Neuronal stem cell (in vitro differentiated cells): ENCODE results near the gene DAPK1.

Experiments
- DNase-seq: peaks from one replicate; pipeline ENCODE4 v3.0.0-alpha.2; 2013; ENCODE audit warnings: low spot score
- H2AFZ ChIP-seq: one replicate; pipeline ENCODE4 v1.6.1; 2013; ENCODE audit warnings: mild to moderate bottlenecking, low read length, inconsistent platforms
- H2AK5ac ChIP-seq: 2 replicates; pipeline ENCODE4 v1.6.1; 2013; ENCODE audit warnings: low read depth, mild to moderate bottlenecking, inconsistent platforms, low read length, moderate library complexity, mixed read lengths
- H2BK120ac ChIP-seq: 2 replicates; pipeline ENCODE4 v1.6.1; 2013; ENCODE audit warnings: low read depth, mild to moderate bottlenecking, inconsistent platforms, low read length, moderate library complexity, mixed read lengths
- H2BK12ac ChIP-seq: one replicate; pipeline ENCODE4 v1.6.1; 2013; ENCODE audit warnings: low read length, inconsistent platforms
- H2BK15ac ChIP-seq: 2 replicates; pipeline ENCODE4 v1.6.1; 2013; ENCODE audit warnings: mild to moderate bottlenecking, low read length, inconsistent platforms, mixed read lengths
- H2BK5ac ChIP-seq: one replicate; pipeline ENCODE4 v1.6.1; 2013; ENCODE audit warnings: inconsistent platforms, mild to moderate bottlenecking, low read length, moderate library complexity
- H3K14ac ChIP-seq: one replicate; pipeline ENCODE4 v1.6.1; 2013; ENCODE audit warnings: low read length, inconsistent platforms
- H3K18ac ChIP-seq: 2 replicates; pipeline ENCODE4 v1.6.1; 2013; ENCODE audit warnings: low read length, inconsistent platforms
- H3K23ac ChIP-seq: 2 replicates; pipeline ENCODE4 v1.6.1; 2013; ENCODE audit warnings: low read depth, mild to moderate bottlenecking, mixed read lengths, low read length, inconsistent platforms; ENCODE audit not compliant: poor library complexity
- H3K27ac ChIP-seq: replicated peaks from 3 replicates; pipeline ENCODE4 v1.5.1; 2013; ENCODE audit warnings: low read length, inconsistent platforms
- H3K27me3 ChIP-seq, 3 experiments: 2 replicates each; pipeline ENCODE4 v1.6.1; 2013; ENCODE audit warnings: low read length in 3 of 3, mild to moderate bottlenecking in 2 of 3, inconsistent platforms in 1 of 3, low read depth in 1 of 3, mixed read lengths in 1 of 3, moderate library complexity in 1 of 3; ENCODE audit not compliant: control insufficient read depth in 3 of 3, insufficient read depth in 3 of 3
- H3K36me3 ChIP-seq, 2 donors: replicated peaks in 1 of 2; 2 replicates each; pipeline ENCODE4 v1.6.1; 2013; ENCODE audit warnings: low read length in 2 of 2; ENCODE audit not compliant: control insufficient read depth in 2 of 2, insufficient read depth in 2 of 2
- H3K4ac ChIP-seq: 2 replicates; pipeline ENCODE4 v1.6.1; 2013; ENCODE audit warnings: inconsistent platforms, mild to moderate bottlenecking, low read length, moderate library complexity
- H3K4me1 ChIP-seq, 2 donors: 1 replicate in 1 of 2; 2 replicates in 1 of 2; pipeline ENCODE4 v1.6.1; 2013; ENCODE audit warnings: low read length in 2 of 2, low read depth in 1 of 2; ENCODE audit not compliant: control insufficient read depth in 2 of 2, insufficient read depth in 1 of 2
- H3K4me2 ChIP-seq: one replicate; pipeline ENCODE4 v1.6.1; 2013; ENCODE audit warnings: mild to moderate bottlenecking, low read length, inconsistent platforms; ENCODE audit not compliant: insufficient read depth, poor library complexity, severe bottlenecking
- H3K4me3 ChIP-seq, 2 donors: 2 replicates each; pipeline ENCODE4 v1.5.1; 2013; ENCODE audit warnings: low read length in 2 of 2, mild to moderate bottlenecking in 2 of 2, inconsistent platforms in 1 of 2, moderate library complexity in 1 of 2
- H3K79me1 ChIP-seq: one replicate; pipeline ENCODE4 v1.6.1; 2013; ENCODE audit warnings: low read depth, mild to moderate bottlenecking, inconsistent platforms, low read length, moderate library complexity
- H3K9ac ChIP-seq: one replicate; pipeline ENCODE4 v1.6.1; 2013; ENCODE audit warnings: mild to moderate bottlenecking, low read depth, low read length, inconsistent platforms; ENCODE audit not compliant: poor library complexity
- H3K9me3 ChIP-seq, 2 donors: replicated peaks in 1 of 2; 2 replicates each; pipeline versions ENCODE3 to v1.6.1; 2013; ENCODE audit warnings: low read length in 2 of 2, mild to moderate bottlenecking in 2 of 2, inconsistent platforms in 1 of 2, low read depth in 1 of 2, mixed read lengths in 1 of 2, moderate library complexity in 1 of 2; ENCODE audit not compliant: control insufficient read depth in 2 of 2, insufficient read depth in 1 of 2
- H4K8ac ChIP-seq: one replicate; pipeline ENCODE4 v1.6.1; 2013; ENCODE audit warnings: low read depth, mild to moderate bottlenecking, inconsistent platforms, low read length, moderate library complexity
- H4K91ac ChIP-seq: one replicate; pipeline ENCODE4 v1.6.1; 2013; ENCODE audit warnings: low read length, low read depth, mild to moderate bottlenecking, inconsistent platforms; ENCODE audit not compliant: poor library complexity
- WGBS, 2 donors: extraction: QIAGEN DNeasy Blood & Tissue Kit; methylation state at CpG; one replicate each; pipeline ENCODE4 v1.1.7; 2013; ENCODE audit warnings: missing lambda C conversion rate in 2 of 2, mixed read lengths in 1 of 2; ENCODE audit not compliant: insufficient read length in 2 of 2, insufficient replicate concordance in 1 of 2; ENCODE audit errors: extremely low coverage in 2 of 2; 5-methylcytosine and 5-hydroxymethylcytosine counted together

The DAPK1 gene

DNA sequence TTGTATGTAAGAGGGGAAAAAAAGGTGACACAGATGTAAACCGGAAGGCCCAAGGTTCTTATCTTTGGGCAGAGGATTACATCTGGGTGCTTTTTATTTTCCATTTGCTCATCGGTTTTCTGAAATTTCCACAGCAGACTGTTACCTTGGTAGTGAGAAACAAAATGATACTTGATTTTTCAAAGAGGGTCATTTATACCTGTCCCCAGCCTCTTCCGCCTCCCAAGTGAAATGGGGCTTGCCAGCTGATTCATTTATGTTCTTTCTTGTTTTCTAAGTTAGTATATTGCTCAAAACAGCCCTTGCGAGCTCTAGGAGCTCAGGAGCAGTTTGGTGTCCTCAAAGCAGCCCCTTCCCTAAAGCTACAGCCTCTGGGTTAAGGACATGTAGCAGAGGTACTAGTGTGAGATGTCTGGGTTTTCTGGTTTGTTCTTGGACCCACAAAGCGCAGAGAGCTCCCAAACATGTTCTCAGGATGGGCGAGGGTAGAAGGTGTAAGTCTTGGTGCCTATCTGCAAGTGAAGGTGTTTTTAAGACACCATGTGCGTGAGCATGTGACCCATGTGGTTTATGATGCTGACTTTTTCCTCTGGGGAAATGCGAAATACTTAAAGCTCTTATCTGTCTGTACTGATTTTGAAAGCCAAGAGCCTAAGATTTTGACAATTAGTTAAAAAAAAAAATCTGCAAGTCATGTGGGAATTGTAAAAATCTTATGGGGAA is 38.3 kb downstream of the DAPK1 start:
- no peaks in the 10 kb centered on the region for H3K9me3 ChIP-seq
- H2AK5ac ChIP-seq = no peak overlapping the region
- no peak for DNase-seq
- H3K4me2 ChIP-seq = no peak overlapping the region
- no peak overlapping the region for H4K91ac ChIP-seq
- peaks cover 5% of the 10 kb centered on the region for H3K79me1 ChIP-seq
- H3K36me3 ChIP-seq = peaks cover 2 to 14% of the 10 kb centered on the region in 2 donors
- H2BK12ac ChIP-seq = no peak overlapping the region
- no CpG with 5 or more reads among the region's 8 CpGs for WGBS, 2 donors
- no peak overlapping the region for H4K8ac ChIP-seq
- H2AFZ ChIP-seq = no peak overlapping the region
- H2BK120ac ChIP-seq = no peak overlapping the region
- peaks cover 7 to 10% of the 10 kb centered on the region in 2 donors for H3K4me1 ChIP-seq
- H3K27me3 ChIP-seq = no peaks in the 10 kb centered on the region
- no peak overlapping the region for H3K4me3 ChIP-seq
- H3K9ac ChIP-seq = no peak overlapping the region
- H2BK15ac ChIP-seq = no peak overlapping the region
- no peak overlapping the region for H3K23ac ChIP-seq
- no peak overlapping the region for H2BK5ac ChIP-seq
- no peak overlapping the region for H3K4ac ChIP-seq
- H3K27ac ChIP-seq = no peak overlapping the region
- H3K14ac ChIP-seq = no peak overlapping the region
- no peak overlapping the region for H3K18ac ChIP-seq

DNA sequence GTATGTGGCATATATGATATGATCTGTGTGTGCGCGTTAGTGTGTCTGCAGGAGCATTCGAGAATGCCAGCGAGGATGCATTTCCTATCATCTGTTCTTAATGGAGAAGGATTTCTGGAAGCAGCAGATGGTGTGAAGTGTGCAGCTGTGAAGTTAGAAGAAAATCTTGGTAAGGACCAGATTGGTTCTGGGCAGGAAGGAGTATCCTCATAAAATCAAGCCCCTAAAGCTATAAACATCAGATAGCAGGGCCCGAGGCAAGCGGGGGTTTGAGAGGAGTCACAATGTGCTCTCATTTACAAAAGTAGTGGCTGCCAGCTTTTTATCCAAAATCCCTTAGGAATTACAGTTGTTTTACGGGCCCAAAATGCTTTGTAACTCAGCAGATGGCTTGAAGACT is 40.0 kb downstream of the DAPK1 start:
- Histone ChIP-seq H2BK120ac (no peak overlapping the region), H3K79me1 (peaks cover 2% of the 10 kb centered on the region), H4K8ac (no peak overlapping the region), H3K4ac (no peak overlapping the region), H3K4me3 (no peak overlapping the region), H3K23ac (no peak overlapping the region), H2BK12ac (no peak overlapping the region), H2BK15ac (no peak overlapping the region), H4K91ac (no peak overlapping the region), H3K36me3 (peaks cover 2 to 29% of the 10 kb centered on the region in 2 donors), H3K4me2 (no peak overlapping the region), H3K18ac (no peak overlapping the region), H2AFZ (no peak overlapping the region), H3K27ac (no peak overlapping the region), H3K14ac (no peak overlapping the region), H3K27me3 (no peaks in the 10 kb centered on the region), H2AK5ac (no peak overlapping the region), H2BK5ac (no peak overlapping the region), H3K9ac (no peak overlapping the region), H3K9me3 (no peaks in the 10 kb centered on the region), H3K4me1 (peaks cover 0 to 7% of the 10 kb centered on the region in 2 donors)
- DNase-seq = no peak
- WGBS, 2 donors = no CpG with 5 or more reads among the region's 7 CpGs

DNA sequence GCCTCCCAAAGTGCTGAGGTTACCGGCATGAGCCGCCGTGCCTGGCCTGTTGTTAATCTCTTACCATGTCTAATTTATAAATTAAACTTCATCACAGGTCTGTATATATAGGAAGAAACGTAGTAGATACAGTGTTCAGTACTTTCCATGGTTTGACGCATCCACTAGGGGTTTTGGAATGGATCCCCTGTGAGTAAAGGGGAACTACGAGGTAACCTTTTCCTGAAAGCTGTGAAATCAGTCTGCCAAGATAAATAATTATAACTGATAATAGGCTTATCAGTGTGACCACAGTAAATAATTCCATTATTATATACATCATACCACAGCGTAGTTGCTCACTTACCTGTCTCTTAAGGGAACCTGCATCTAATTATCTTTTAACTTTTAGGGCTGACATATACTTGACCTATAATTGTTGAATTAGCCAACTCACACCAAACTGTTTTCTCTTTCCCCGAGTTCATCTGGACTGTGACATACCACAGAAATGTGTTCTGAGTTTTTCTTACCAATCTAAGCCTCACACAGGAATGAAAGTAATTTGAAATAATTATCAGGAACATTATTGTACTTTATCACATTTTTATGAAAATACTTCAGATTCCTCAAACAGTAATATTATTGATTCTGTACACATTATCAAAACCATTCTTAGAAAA is 42.9 kb downstream of the DAPK1 start:
- no peak overlapping the region for H3K9ac ChIP-seq
- peaks cover 2% of the 10 kb centered on the region for H3K79me1 ChIP-seq
- no peaks in the 10 kb centered on the region for H3K27me3 ChIP-seq
- no peak overlapping the region for H2AK5ac ChIP-seq
- H3K4ac ChIP-seq = no peak overlapping the region
- H3K23ac ChIP-seq = no peak overlapping the region
- no peak overlapping the region for H3K18ac ChIP-seq
- no peak overlapping the region for H2BK120ac ChIP-seq
- no peak overlapping the region for H2BK12ac ChIP-seq
- no CpG with 5 or more reads among the region's 8 CpGs for WGBS, 2 donors
- no peak overlapping the region for H2AFZ ChIP-seq
- H2BK5ac ChIP-seq = no peak overlapping the region
- no peak overlapping the region for H3K14ac ChIP-seq
- H3K36me3 ChIP-seq = peaks cover 2 to 31% of the 10 kb centered on the region in 2 donors
- no peak overlapping the region for H3K4me2 ChIP-seq
- no peak overlapping the region for H3K4me3 ChIP-seq
- no peaks in the 10 kb centered on the region for H3K9me3 ChIP-seq
- H3K27ac ChIP-seq = no peak overlapping the region
- no peak overlapping the region for H4K8ac ChIP-seq
- no peak for DNase-seq
- H4K91ac ChIP-seq = no peak overlapping the region
- peaks cover 0 to 7% of the 10 kb centered on the region in 2 donors for H3K4me1 ChIP-seq
- H2BK15ac ChIP-seq = no peak overlapping the region

DNA sequence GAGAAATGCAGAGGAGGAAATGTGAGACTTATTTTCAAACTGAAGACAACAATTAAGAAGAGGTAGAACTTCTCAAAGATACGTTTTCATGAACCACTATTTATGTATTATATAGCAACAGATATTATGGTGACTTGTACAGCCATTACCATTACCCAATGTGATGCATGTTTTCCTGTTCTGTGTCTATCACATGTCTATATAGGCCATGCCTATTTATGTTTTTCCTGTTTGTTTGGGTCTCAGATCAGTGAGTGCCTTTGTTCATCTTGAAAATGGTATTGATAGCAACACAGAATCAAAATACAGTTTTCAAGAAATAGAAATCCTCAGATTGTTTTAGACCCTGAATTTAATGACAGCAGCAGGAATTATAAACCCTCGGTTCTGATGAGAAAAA is 44.0 kb downstream of the DAPK1 start:
- H4K91ac ChIP-seq = no peak overlapping the region
- no peak overlapping the region for H4K8ac ChIP-seq
- H3K9ac ChIP-seq = no peak overlapping the region
- WGBS, 2 donors = no CpG with 5 or more reads among the region's 2 CpGs
- no peaks in the 10 kb centered on the region for H3K9me3 ChIP-seq
- no peak overlapping the region for H3K23ac ChIP-seq
- H3K14ac ChIP-seq = no peak overlapping the region
- H3K4me3 ChIP-seq = no peak overlapping the region
- H3K36me3 ChIP-seq = peaks cover 2 to 31% of the 10 kb centered on the region in 2 donors
- no peak overlapping the region for H2BK120ac ChIP-seq
- no peak overlapping the region for H2AK5ac ChIP-seq
- H3K18ac ChIP-seq = no peak overlapping the region
- H3K4me2 ChIP-seq = no peak overlapping the region
- H3K4ac ChIP-seq = no peak overlapping the region
- H3K79me1 ChIP-seq = peaks cover 2% of the 10 kb centered on the region
- no peaks in the 10 kb centered on the region for H3K27me3 ChIP-seq
- H3K27ac ChIP-seq = no peak overlapping the region
- H2BK5ac ChIP-seq = no peak overlapping the region
- H2BK12ac ChIP-seq = no peak overlapping the region
- H2BK15ac ChIP-seq = no peak overlapping the region
- DNase-seq = no peak
- H2AFZ ChIP-seq = no peak overlapping the region
- peaks cover 0 to 7% of the 10 kb centered on the region in 2 donors for H3K4me1 ChIP-seq
